Stomach (tissue), 4 donors: ENCODE results near the gene MACO1.
"Not testable (repeated sequence)": the region's sequence is repeated elsewhere in the genome, so short reads cannot be mapped to it uniquely, and the experiment has no call there.

Experiments used
- CTCF ChIP-seq, 7 experiments: fragments of 450-650 bp in 4 of 7; fragments of 200-600 bp in 3 of 7; sonication (generic) in 3 of 7; IDR thresholded peaks; one replicate each; pipeline ENCODE4 v1.5.1; 2016 to 2019; ENCODE audit warnings: antibody characterized with exemption in 7 of 7, control low read depth in 2 of 7, mild to moderate bottlenecking in 1 of 7
- POLR2A ChIP-seq, 4 donors: fragments of 450-650 bp; IDR thresholded peaks; one replicate each; pipeline ENCODE4 v1.6.1; 2016; ENCODE audit warnings: antibody characterized with exemption in 4 of 4, control low read depth in 2 of 4, mild to moderate bottlenecking in 1 of 4, moderate library complexity in 1 of 4

GRCh38 chr1:25444604-25445003 is 13.9 kb downstream of the MACO1 start:
- TF ChIP-seq POLR2A, CTCF (IDR thresholded peaks at IDR 0.05): not testable (repeated sequence)
